ENCODE data around the gene OPRL1. TPM values are rescaled to one million over a fixed set of nuclear protein-coding genes. Genes with fewer than 3 reads are reported as not detected.

The OPRL1 gene
- total and polyA plus RNA-seq, 2 of the 8 experiments (the other 6 are each of a cell fraction or from before 2014, with no cell fraction given): 0.63 to 0.98 TPM

GRCh38 chr20:64073476-64074183, 6.3 kb upstream of the OPRL1 start (continued):
- TF ChIP-seq CHD7 (IDR thresholded peaks at IDR 0.05; ENCODE audit: insufficient replicate concordance, low read length) (no peak), SUZ12 (IDR thresholded peaks at IDR 0.05; ENCODE audit: low read length) (no peak), HDAC2 (IDR thresholded peaks at IDR 0.05; ENCODE audit: borderline replicate concordance in 1 of 2, low read depth in 2 of 2, low read length in 2 of 2) (no peak)
